NCI-H1417 (cell line): ENCODE data around the gene ITGB6.

Experiments used
- DNase-seq, 3 experiments: peaks; one replicate each; lab custom pipeline; 2025; lab: John Stamatoyannopoulos, UW

ITGB6 gene

DNA sequence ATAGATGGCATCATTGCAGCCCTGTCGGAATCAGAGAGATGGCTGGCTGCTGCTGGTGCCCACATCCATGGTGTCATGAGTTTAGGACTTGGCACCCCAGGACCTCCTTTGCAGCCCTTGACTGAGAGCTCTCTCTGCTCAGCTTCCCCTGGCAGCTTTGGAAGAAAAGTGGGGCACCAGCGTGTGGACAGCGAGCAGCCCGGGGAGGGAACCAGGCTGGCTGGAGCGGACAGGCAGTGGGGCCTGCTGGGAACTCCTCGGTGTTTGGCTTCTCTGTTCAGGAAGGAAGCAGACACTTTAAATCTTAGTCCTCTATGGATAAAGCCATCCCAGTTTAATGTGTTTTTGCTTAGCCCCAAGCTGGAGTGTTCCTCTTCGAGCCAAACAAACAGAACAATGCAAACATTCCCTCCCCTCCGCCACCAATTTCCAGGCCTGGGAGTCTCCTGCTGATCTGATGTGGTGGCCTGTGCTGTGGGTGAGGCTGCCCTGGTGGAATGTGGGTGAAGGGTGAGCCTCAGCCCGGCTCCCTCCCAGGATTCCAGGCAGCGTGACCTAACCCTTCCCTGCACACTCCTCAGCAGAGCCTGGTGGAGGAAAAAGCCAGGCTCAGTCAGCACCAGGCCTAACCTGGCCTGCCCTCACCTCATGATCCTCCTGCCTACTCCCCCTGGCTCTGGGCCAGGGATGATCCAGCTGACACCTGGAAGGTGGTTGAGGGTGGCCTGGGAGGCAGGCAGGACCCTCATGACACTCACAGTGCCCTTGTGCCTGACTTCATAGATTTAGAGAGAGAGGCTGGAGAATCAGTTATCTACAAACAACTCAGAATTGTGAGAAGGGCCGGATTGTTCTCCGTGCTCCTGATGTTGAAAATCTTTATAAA, 21.6 kb upstream of the ITGB6 start:
- DNase-seq = no peak

DNA sequence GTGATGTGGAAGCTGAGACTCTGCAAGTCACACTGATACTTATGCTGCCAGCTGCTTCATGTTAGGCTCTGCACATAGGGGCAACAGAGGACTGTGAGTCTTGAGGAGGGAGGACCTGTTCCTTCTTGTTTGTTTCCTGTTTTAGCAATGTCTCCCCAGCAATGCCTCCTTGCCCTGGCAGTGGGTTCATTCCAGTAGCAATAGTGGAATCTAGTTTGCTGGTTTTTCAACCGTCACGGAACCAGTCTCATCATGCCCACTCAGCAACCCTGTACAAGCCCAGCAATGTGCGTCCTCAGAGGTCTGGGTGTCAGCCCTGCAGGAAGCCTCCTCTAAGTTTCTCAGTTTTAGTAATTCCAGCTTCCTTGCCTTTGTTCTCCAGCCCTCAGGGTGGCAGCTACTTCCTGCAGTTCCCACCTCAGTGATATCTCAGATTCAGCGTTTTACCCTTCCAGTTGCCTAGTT, 20.5 kb upstream of the ITGB6 start:
- DNase-seq = no peak

DNA sequence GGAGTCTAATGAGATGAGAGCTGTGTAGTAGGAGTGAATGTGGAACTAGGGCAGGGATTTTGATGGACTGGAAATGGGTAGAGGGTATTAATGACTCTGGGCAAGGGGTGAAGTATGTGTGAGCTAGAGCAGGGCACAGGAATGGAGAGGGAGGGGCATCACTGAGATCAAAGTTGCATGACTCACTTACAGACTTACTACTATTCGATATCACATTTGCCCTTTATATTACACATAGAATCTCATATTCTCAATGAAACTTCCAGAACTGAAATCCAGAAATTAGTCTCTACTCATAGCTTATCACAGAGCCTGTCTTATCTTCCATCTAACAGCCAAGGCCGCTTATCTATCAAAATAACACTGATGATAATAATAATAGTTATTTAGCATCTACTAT, 20.0 kb upstream of the ITGB6 start:
- DNase-seq = no peak

DNA sequence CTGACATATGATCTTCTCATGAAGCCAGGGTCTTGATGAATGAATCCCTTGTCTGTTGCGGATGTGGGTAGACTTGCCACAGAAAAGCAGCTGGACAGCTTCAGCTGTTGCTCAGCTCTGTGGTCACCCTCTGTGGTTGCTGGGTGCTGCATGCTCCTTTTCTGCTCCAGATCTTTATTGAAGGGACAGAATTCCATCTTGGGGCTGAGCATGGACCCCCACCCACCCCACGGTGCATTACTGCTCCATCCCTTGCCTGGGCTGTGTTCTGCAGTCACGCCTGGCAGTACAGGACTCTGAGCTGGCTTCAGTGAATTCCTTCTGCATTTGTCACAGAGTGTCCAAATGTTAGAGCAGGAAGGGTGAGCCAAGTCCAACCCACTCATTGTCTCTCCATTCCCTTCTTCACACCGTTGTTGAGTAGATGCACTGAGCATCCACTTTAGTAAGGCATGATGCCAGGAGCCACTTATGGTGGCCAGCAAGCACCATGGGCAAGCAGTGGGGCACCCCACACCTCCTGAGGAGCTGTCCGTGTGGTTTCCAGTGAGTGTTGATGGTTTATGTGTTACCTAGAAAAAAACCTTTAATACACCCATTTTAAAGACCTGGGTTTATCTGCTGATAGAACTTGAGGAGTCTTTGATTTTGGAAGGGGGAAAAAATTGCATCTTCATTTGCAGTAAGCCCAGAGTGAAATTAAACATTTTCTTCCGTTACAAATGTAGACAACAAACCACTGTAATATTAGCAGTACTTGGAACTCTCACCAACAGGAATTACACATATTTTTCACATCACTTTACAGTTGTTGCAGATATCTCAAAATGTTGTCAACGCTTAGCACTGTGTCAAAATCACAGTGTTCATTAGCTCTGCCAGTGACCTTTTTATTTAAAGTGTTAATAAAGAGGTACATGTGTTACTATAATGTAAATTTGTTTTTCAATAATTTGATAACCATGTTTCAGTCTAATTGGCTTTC, 14.7 kb upstream of the ITGB6 start:
- DNase-seq = no peak

DNA sequence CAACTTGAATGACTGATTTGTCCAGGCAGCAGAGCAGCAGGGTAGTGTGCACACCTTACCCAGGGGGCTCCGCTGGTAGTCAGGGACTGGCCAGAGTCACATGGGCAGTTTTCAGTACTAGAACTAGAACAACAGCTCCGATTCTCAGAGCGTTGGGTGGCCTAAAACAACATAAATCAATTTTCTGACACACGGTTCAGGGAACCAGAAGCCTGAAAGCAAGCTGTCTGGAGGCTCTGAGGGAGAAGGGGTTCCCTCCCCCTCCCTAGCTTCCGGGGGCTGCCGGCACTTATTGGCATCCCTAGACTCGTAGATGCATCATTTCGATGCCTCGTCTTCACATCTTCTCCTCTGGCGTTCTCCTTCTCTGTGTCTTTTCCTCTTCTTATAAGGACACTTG, 13.4 kb upstream of the ITGB6 start:
- DNase-seq = no peak

DNA sequence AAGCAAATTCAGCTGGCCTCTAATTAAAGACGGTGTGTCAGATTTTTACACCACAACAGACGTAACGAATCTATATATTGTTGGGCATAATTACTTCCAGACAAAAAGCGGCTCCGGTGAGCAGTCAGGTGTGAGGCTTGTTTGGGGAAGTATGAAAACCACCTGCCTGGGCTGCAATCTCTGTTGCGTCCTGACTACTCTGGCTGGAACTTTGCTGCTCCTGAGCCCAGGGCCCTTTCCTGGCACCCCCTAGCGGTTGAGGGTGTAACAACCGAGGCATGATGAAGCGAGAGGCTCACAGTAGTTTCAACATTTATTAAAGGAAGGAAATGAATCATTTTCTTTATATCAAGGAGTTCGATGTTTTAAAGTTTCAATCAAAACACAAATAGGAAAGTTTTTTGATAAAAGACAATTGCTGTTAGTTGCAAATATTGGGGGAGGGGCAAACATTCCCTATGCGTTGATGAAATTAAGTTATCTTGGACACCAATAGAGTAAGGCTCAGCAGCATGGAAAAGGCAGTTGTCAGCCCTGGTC, 10.6 kb upstream of the ITGB6 start:
- DNase-seq = peak in 2 of 3 experiments; percentile 0 to 35

DNA sequence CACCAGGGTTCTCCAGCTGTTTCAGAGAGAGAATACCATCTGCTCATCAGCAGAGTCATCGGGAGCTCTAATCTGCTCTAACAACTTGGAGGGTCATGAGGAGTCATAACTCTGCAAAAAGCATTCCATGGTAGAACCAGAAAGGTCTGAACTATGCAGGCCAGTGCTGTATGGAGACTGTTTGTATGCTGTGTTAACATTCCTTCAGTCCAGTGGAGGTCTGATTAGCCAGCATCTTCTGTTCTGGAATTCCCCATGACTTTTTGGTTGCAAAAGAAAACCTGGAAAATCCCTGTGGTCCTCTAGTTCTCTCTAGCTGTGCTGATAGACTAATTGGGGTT, 9.4 kb upstream of the ITGB6 start:
- no peak for DNase-seq

DNA sequence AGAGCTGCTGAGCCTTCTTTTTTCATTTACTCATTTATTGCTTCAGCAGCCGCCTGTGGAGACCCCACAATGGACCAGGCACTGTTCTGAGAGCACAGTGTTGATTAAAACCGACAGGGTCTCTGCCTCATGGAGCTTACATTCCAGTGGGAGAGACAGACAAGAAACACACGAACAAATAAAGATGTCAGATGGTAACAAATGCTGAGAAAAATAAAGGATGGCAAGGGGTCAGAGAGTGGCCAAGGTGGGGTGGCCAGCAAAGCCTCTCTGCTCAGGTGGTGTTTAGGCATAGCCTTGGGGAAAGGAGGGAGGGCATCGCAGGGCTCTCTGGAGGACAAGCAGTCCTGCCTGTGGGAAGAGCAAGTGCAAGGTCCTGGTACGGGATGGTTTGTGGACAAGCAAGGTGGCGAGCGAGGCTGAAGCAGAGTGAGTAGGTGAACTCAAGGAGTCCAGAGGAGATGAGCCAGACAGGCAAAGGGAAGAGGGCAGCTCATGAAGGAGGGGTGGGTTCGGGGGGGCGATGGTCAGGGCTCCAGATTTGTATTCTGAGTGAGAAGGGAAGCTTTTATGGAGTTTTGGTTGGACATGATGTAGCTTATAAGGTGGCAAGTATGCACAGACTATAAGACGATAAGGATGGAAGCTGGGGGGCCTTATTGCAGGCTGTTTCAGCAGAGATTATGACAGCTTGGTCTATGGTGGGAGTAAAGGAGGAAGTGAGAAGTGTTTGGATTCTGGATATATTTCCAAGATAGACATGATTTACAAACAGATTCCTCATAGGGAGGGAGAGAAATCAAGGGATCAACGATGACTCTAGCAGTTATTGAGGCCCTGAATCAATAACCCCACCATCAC, 8.8 kb upstream of the ITGB6 start:
- no peak for DNase-seq

DNA sequence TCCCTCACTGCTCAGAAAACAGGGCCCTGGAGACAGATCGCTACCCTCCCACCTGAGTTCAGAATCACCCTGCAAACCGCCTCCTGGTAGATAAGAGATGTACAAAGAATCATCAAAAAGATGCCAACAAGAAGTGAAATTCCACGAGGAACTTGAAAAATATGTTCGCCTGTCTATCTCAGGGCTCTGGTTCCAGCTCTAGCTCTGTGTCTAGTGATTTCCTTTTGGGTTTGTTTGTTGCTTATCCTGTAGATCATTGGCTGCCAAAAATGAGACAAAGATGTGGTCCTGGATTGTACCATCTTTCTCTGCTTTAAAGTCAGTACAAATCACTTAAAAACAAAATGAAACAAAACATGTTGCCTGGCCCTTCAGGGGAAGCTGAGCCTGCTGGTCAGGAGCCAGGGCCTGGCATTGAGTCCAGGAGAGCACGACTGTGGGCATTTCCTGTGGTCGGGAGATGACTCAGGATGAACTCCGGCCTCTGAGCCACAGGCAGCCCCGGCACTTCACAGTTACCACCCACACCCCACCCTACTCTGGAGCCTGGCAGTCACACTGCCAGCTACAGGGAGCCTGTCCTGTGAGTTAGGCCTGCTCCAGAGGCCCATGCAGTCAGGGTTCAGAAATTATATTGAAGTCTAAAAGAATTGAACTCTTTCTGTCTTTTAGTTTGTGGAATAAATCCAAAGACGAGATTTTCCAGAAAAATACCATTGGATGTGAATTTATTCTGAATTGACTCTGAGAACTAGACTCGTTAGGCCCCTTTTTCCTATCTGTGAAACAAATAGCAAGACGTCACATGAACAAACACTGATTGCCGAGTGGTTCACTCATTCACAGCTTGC, 8.0 kb upstream of the ITGB6 start:
- DNase-seq = no peak

DNA sequence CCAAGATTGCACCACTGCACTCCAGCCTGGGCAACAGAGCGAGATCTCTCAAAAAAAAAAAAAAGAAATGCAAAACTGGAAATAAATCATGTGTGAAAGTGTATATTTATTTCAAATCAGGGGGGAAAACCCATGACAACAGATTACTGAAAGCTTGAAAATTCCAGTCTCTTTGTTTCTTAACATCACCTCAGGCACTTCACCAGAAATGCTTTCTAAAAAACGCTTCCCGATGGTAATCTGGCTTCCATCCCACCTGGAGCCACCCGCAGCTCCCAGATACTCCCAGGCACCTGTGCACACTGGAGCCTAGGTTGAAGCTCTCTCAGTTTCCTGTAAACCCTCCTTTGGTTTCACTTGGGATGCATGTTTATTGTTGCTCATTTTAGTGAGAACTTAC, 7.2 kb upstream of the ITGB6 start:
- no peak for DNase-seq

DNA sequence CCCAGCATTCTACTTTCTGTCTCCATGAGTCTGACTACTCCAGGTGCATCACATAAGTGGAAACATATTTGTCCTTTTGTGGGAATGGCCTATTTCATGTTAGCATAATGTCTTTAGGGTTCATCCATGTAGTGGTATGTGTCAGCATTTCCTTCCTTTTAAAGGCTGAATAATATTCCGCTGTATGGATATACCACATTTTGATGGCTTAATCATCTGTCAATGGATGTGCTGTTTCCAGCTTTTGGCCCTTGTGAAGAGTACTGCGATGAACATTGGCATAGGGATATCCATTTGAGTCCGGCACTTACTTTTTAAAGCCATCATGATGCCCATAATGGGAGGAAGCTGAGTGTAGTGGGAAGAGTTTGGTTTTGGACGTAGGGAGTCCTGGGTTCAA, 6.4 kb upstream of the ITGB6 start:
- no peak for DNase-seq

DNA sequence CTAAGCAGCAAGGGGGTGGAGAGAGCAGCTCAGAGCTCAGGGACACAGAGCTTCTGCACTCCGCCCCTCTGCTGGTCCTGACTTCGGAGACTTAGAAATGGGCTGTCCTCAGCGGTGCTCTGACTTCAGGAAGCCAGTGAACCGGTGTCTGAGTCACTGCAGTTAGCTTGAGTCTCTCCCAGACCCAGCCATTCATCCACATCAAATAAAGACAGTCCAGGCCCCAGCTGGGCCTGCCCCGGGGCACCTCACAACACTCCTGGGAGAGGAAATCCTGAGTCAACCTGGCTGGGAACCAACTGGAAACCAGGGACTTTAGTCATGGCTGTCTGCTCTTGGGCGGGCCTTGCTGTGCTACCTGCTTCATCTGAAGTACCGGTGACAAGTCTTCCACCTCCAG, 5.4 kb upstream of the ITGB6 start:
- no peak for DNase-seq

DNA sequence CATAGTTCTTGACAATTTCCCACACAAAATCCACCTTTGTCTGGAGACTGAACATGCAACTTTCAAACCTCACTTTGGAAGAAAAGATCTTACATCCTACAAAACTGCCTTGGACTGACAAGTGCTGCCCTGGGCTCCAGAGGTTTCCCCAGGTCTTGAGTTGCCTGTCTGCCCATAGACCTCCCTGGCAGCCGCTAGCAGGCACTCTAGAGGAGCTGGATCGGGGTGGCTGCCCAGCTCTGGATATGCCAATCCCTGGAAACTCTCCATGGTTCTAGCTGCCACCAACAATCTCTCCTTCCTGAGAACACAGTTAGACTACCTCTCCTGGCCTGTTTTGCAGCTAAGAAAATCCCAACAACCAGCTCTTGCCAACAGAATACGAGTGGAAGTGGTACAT, 3.4 kb upstream of the ITGB6 start:
- DNase-seq = no peak

DNA sequence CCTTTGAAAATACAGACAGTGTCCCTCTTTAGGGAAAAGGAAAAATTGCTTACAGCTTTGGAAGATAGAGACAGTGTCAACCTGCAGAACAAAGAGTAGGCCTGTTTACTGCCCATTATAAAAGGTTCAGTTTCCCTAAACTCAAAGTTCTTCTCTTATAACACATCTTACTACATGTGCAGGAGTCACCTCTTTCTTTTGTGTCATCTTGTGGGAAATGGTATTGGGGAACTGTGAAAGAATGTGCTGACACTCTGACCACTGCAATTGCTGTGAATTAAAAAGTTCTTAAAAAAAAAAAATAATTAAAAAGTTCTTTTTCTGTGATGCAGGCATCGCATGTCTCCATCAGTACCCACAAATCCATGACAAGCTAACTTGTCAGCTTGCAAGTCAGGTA, 2.9 kb upstream of the ITGB6 start:
- no peak for DNase-seq

DNA sequence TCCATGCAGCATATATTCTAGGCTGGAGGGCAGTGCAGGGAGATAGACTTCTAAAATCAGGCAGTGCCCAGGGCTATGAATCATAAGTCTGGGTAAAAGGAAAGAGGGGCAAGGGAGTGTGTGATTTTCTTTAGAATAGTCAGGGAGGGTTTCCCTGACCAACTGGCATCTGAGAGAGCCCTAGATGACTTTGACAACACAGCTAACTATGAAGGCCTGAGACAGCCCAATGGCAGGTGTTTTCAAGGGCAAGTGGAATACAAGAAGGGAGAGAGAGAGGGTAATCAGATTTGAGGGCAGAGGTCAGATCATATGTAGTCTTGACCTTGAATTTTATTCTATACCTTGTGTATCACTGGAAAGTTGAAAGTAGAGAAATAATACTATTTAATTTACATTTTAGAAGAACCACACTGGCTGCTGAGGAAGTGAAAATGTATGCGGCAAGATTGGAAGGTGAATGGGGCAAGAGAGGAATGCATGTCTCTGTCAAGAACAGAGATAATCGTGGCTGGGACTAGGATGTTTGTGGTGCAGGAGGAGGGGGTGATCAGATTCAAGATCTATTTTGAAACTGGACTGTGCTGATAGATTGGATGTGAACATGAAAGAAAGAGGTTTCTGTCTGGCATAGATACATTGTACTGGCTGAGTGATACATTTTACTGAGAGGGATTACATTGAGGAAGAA, 1.9 kb upstream of the ITGB6 start:
- DNase-seq = no peak

DNA sequence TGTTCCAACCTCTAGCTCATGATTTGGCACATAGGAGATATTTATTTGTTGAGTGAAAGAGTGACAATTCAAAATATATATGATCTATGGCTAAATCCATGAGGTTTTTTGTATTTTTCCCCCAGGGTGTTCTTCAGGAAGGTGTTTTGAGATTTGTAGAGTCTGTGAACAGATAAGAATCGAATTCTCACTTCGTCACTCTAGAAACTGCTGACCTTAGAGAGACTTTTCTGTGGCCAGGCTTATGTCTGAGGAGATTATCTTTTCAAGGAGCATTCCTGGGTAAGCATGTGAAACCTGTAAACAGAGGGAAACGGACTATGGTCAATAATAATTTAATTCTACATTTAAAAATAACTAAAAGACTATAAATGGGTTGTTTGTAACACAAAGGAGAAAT, 849 bp upstream of the ITGB6 start:
- no peak for DNase-seq

DNA sequence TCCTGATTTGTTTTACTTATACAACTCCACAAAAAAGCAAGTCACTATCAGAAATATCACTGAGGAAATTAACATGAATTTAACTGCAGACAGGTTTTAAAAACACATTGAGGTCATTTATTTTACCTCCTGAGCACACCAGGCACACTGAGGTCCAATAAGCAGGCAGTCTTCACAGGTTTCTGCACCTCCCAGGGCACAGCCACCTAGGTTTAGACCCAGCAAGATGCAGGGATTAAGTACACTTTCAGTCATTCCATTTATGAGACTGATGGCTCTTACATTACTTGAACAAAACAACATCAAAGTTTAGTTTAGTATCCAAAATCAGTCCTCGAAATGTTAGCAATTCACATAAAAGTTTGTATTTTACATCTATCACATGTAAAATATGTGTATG, 1.0 kb downstream of the ITGB6 start:
- no peak for DNase-seq

DNA sequence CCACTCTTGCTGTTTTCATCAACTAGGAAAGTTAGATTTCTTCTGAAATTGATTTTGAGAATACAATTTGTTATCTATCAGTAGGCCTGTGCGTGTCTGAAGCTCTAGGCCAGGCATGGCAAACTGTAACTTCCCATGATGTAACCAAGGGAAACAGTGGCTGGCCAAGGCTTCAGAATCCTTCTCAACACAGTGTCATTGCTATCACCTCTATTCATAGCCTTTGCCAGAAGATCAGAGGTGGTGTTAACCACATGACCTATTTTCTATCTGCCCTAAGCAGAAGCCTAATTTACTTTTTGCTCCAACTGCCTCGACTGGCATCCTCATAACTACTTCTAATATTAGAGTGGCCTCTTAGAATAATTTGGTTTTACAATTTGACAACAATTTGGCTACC, 2.5 kb downstream of the ITGB6 start:
- DNase-seq = no peak

DNA sequence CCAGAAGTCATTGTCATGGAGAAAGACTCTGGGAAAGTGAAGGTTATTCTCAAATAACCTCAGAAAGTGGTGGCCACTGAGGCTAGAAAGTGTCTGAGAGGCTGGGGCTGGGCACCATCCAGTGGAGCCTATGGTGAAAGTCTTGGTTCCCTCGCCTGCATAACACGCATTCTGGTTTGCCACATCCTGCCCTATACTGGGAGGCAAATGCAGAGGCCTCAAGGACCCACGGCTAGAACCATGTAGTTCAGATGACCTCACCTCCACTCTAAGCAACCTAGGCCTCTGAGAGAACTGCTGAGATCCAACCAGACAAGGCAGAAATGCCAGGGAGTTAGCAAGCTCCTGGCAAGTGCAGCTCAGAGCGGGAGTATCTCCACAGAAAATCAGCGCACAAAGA, 5.1 kb downstream of the ITGB6 start:
- DNase-seq = no peak

DNA sequence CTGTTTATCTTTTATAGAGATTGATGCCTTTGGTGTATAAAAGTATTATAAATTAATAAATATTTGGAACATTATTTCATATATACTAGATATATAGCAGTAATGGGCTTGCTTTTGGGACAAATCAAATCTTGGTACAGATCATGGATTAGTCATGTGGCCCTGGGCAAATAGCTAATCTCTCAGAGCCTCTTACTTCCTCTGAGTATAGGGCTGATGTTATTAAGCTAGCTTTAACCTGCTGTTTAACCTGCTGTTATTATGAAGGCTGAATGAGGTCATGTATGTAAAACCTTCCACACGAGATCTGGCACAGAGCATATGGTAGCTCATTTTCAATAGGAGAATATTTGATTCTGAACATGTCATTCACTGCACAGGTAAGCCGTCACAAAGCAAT, 5.7 kb downstream of the ITGB6 start:
- no peak for DNase-seq
